GM19463 (cell line): ENCODE results near the gene C1QA.

Experiments used
- ATAC-seq: cut with Tn5 transposase; IDR thresholded peaks from one replicate; pipeline ENCODE4 v1.9.1; 2021; ENCODE audit warnings: mild to moderate bottlenecking, moderate library complexity; ENCODE audit not compliant: unreplicated experiment

The C1QA gene

GRCh38 chr1:22612671-22613571, 23.5 kb upstream of the C1QA start:
- no peak for ATAC-seq

GRCh38 chr1:22613572-22613918, 22.9 kb upstream of the C1QA start:
- ATAC-seq, result no peak

- no peak for ATAC-seq
Observed at GRCh38 chr1:22613951-22614350, 22.5 kb upstream of the C1QA start.

GRCh38 chr1:22615886-22616285, 20.5 kb upstream of the C1QA start:
- no peak for ATAC-seq

GRCh38 chr1:22616571-22616970, 19.9 kb upstream of the C1QA start:
- no peak for ATAC-seq

GRCh38 chr1:22618056-22618455, 18.4 kb upstream of the C1QA start:
- no peak for ATAC-seq

- no peak for ATAC-seq
Observed at GRCh38 chr1:22619252-22619651, 17.2 kb upstream of the C1QA start.

GRCh38 chr1:22619798-22620197, 16.6 kb upstream of the C1QA start:
- ATAC-seq, result no peak

- ATAC-seq, result no peak
Observed at GRCh38 chr1:22621761-22622160, 14.7 kb upstream of the C1QA start.

GRCh38 chr1:22625262-22625925, 11.0 kb upstream of the C1QA start:
- no peak for ATAC-seq

- ATAC-seq, result no peak
Observed at GRCh38 chr1:22626237-22627157, 9.9 kb upstream of the C1QA start.

GRCh38 chr1:22627331-22627730, 9.1 kb upstream of the C1QA start:
- no peak for ATAC-seq

GRCh38 chr1:22628698-22629444, 7.6 kb upstream of the C1QA start:
- ATAC-seq, result no peak

- no peak for ATAC-seq
Observed at GRCh38 chr1:22629886-22630285, 6.5 kb upstream of the C1QA start.

GRCh38 chr1:22633697-22634463, 2.5 kb upstream of the C1QA start:
- no peak for ATAC-seq

- ATAC-seq, result no peak
Observed at GRCh38 chr1:22635436-22635835, 992 bp upstream of the C1QA start.

GRCh38 chr1:22636927-22637326, 499 bp downstream of the C1QA start:
- ATAC-seq, result no peak

GRCh38 chr1:22637907-22638445, 1.5 kb downstream of the C1QA start:
- no peak for ATAC-seq

GRCh38 chr1:22638476-22639234, 2.2 kb downstream of the C1QA start:
- no peak for ATAC-seq
